Effector memory CD4-positive, alpha-beta T cell (primary cell): ENCODE measurements around the gene POT1.

Experiments used
- DNase-seq, 3 donors: peaks; one replicate each; pipeline ENCODE4 v3.0.0-alpha.2; 2020
- H3K27ac ChIP-seq: 2 replicates; pipeline ENCODE4 v1.7.0; 2013; ENCODE audit warnings: mild to moderate bottlenecking, low read length, moderate library complexity; ENCODE audit not compliant: insufficient read depth, poor library complexity, severe bottlenecking
- H3K27me3 ChIP-seq: replicated peaks from 2 replicates; pipeline ENCODE4 v1.7.0; 2013; ENCODE audit warnings: mild to moderate bottlenecking, low read length; ENCODE audit not compliant: insufficient read depth, control insufficient read depth, poor library complexity, severe bottlenecking
- H3K36me3 ChIP-seq: 2 replicates; pipeline ENCODE4 v1.7.0; 2013; ENCODE audit warnings: mild to moderate bottlenecking, low read length, moderate library complexity; ENCODE audit not compliant: control insufficient read depth, insufficient read depth
- H3K4me1 ChIP-seq: 2 replicates; pipeline ENCODE4 v1.7.0; 2013; ENCODE audit warnings: low read length, mild to moderate bottlenecking; ENCODE audit not compliant: control insufficient read depth, insufficient read depth, poor library complexity, severe bottlenecking
- H3K4me3 ChIP-seq: 2 replicates; pipeline ENCODE4 v1.7.0; 2013; ENCODE audit warnings: low read length, low read depth, mild to moderate bottlenecking; ENCODE audit not compliant: insufficient read depth, poor library complexity, severe bottlenecking
- H3K9me3 ChIP-seq: 2 replicates; pipeline ENCODE4 v1.7.0; 2013; ENCODE audit warnings: mild to moderate bottlenecking, low read length, moderate library complexity; ENCODE audit not compliant: control insufficient read depth

The POT1 gene

GRCh38 chr7:124881981-124882380 lies 47.6 kb downstream of the POT1 start:
- H3K27me3 ChIP-seq = no peaks in the 10 kb centered on the region
- no peaks in the 10 kb centered on the region for H3K9me3 ChIP-seq
- H3K4me3 ChIP-seq = no peak overlapping the region
- no peaks in the 10 kb centered on the region for H3K4me1 ChIP-seq
- H3K27ac ChIP-seq = no peak overlapping the region
- no peak for DNase-seq
- H3K36me3 ChIP-seq = no peaks in the 10 kb centered on the region

GRCh38 chr7:124879771-124880170 lies 49.9 kb downstream of the POT1 start:
- no peak overlapping the region for H3K27ac ChIP-seq
- no peak for DNase-seq
- H3K36me3 ChIP-seq = no peaks in the 10 kb centered on the region
- H3K27me3 ChIP-seq = no peaks in the 10 kb centered on the region
- H3K4me1 ChIP-seq = no peaks in the 10 kb centered on the region
- H3K9me3 ChIP-seq = no peaks in the 10 kb centered on the region
- H3K4me3 ChIP-seq = no peak overlapping the region

- H3K9me3 ChIP-seq = no peaks in the 10 kb centered on the region
- H3K4me1 ChIP-seq = no peaks in the 10 kb centered on the region
- no peaks in the 10 kb centered on the region for H3K36me3 ChIP-seq
- DNase-seq = no peak
- H3K4me3 ChIP-seq = no peak overlapping the region
- no peaks in the 10 kb centered on the region for H3K27me3 ChIP-seq
- H3K27ac ChIP-seq = no peak overlapping the region
Measured at GRCh38 chr7:124879103-124879502, 50.5 kb downstream of the POT1 start.

- Histone ChIP-seq H3K27me3 (no peaks in the 10 kb centered on the region), H3K27ac (no peak overlapping the region), H3K9me3 (no peaks in the 10 kb centered on the region), H3K36me3 (no peaks in the 10 kb centered on the region), H3K4me3 (no peak overlapping the region), H3K4me1 (no peaks in the 10 kb centered on the region)
- no peak for DNase-seq
Measured at GRCh38 chr7:124874644-124875163, 54.9 kb downstream of the POT1 start.

GRCh38 chr7:124857672-124858235 lies 71.9 kb downstream of the POT1 start:
- Histone ChIP-seq H3K4me3 (no peak overlapping the region), H3K27ac (no peak overlapping the region), H3K4me1 (no peaks in the 10 kb centered on the region), H3K36me3 (peaks cover 7% of the 10 kb centered on the region), H3K27me3 (no peaks in the 10 kb centered on the region), H3K9me3 (no peaks in the 10 kb centered on the region)
- DNase-seq = no peak

- Histone ChIP-seq H3K27ac (no peak overlapping the region), H3K4me1 (no peaks in the 10 kb centered on the region), H3K27me3 (no peaks in the 10 kb centered on the region), H3K9me3 (no peaks in the 10 kb centered on the region), H3K4me3 (no peak overlapping the region), H3K36me3 (peaks cover 7% of the 10 kb centered on the region)
- DNase-seq = no peak
Measured at GRCh38 chr7:124856299-124856888, 73.2 kb downstream of the POT1 start.

- Histone ChIP-seq H3K4me3 (no peak overlapping the region), H3K9me3 (no peaks in the 10 kb centered on the region), H3K27me3 (no peaks in the 10 kb centered on the region), H3K36me3 (peaks cover 23% of the 10 kb centered on the region), H3K4me1 (no peaks in the 10 kb centered on the region), H3K27ac (no peak overlapping the region)
- no peak for DNase-seq
Measured at GRCh38 chr7:124843336-124843735, 86.3 kb downstream of the POT1 start.

GRCh38 chr7:124840435-124840834 lies 89.2 kb downstream of the POT1 start:
- H3K27ac ChIP-seq = no peak overlapping the region
- H3K27me3 ChIP-seq = no peaks in the 10 kb centered on the region
- no peaks in the 10 kb centered on the region for H3K9me3 ChIP-seq
- H3K36me3 ChIP-seq = peaks cover 7% of the 10 kb centered on the region
- H3K4me3 ChIP-seq = no peak overlapping the region
- no peaks in the 10 kb centered on the region for H3K4me1 ChIP-seq
- no peak for DNase-seq

- Histone ChIP-seq H3K36me3 (peaks cover 3% of the 10 kb centered on the region), H3K4me1 (no peaks in the 10 kb centered on the region), H3K27ac (no peak overlapping the region), H3K4me3 (no peak overlapping the region), H3K27me3 (no peaks in the 10 kb centered on the region), H3K9me3 (no peaks in the 10 kb centered on the region)
- no peak for DNase-seq
Measured at GRCh38 chr7:124839687-124840086, 89.9 kb downstream of the POT1 start.

GRCh38 chr7:124836173-124836572 lies 93.5 kb downstream of the POT1 start:
- Histone ChIP-seq H3K27ac (no peak overlapping the region), H3K4me3 (no peak overlapping the region), H3K9me3 (no peaks in the 10 kb centered on the region), H3K4me1 (no peaks in the 10 kb centered on the region), H3K27me3 (no peaks in the 10 kb centered on the region), H3K36me3 (peaks cover under 1% of the 10 kb centered on the region)
- DNase-seq = no peak
